Keratinocyte (primary cell): ENCODE data around the gene KRT6C. TPM values are rescaled to one million over a fixed set of nuclear protein-coding genes. Genes with fewer than 3 reads are reported as not detected.
A peak's percentile ranks its signal among the peaks of the same experiment; 100 is the strongest.

ENCODE experiments used
- DNase-seq: peaks from one replicate; pipeline ENCODE4 v3.0.0-alpha.2; 2011; ENCODE audit warnings: low read depth, missing footprints, low spot score
- FAIRE-seq: peaks from 2 replicates; lab custom pipeline; 2011; peaks lifted over from hg19 to GRCh38; lab: Jason Lieb, UNC
- H2AFZ ChIP-seq: 2 replicates; pipeline ENCODE4 v1.6.0; 2012; ENCODE audit warnings: low read length, control low read depth, inconsistent platforms; ENCODE audit not compliant: control insufficient read depth
- H3K27ac ChIP-seq: 2 replicates; pipeline ENCODE4 v1.5.1; 2011; ENCODE audit warnings: low read length; ENCODE audit not compliant: control insufficient read depth, insufficient read depth
- H3K27me3 ChIP-seq: 3 replicates; pipeline ENCODE4 v1.6.0; 2011; ENCODE audit warnings: low read length; ENCODE audit not compliant: control insufficient read depth, insufficient read depth; ENCODE audit errors: extremely low read depth
- H3K36me3 ChIP-seq, 2 experiments: 2 replicates in 1 of 2; 3 replicates in 1 of 2; pipeline ENCODE4 v1.5.1; 2011; ENCODE audit warnings: low read length in 2 of 2, mild to moderate bottlenecking in 1 of 2; ENCODE audit not compliant: control insufficient read depth in 2 of 2, insufficient read depth in 2 of 2; ENCODE audit errors: extremely low read depth in 1 of 2
- H3K4me1 ChIP-seq: 3 replicates; pipeline ENCODE4 v1.5.1; 2011; ENCODE audit warnings: low read length; ENCODE audit not compliant: control insufficient read depth, insufficient read depth; ENCODE audit errors: extremely low read depth
- H3K4me2 ChIP-seq: 3 replicates; pipeline ENCODE4 v1.6.0; 2011; ENCODE audit warnings: low read depth, low read length; ENCODE audit not compliant: control insufficient read depth, insufficient read depth; ENCODE audit errors: extremely low read depth
- H3K4me3 ChIP-seq, 3 experiments: fragments of 200-600 bp in 1 of 3; sonication (generic) in 1 of 3; 2 replicates in 2 of 3; 3 replicates in 1 of 3; pipeline ENCODE4 v1.5.1; 2011 to 2016; ENCODE audit warnings: low read length in 3 of 3, mild to moderate bottlenecking in 3 of 3, control low read depth in 2 of 3, inconsistent platforms in 1 of 3, low read depth in 1 of 3, mixed read lengths in 1 of 3, mixed run types in 1 of 3, moderate library complexity in 1 of 3; ENCODE audit not compliant: control insufficient read depth in 2 of 3, insufficient read depth in 2 of 3; ENCODE audit errors: extremely low read depth in 1 of 3
- H3K79me2 ChIP-seq: 2 replicates; pipeline ENCODE4 v1.6.0; 2012; ENCODE audit warnings: low read length; ENCODE audit not compliant: control insufficient read depth, insufficient read depth
- H3K9ac ChIP-seq: 3 replicates; pipeline ENCODE4 v1.6.0; 2011; ENCODE audit warnings: low read length; ENCODE audit not compliant: control insufficient read depth, insufficient read depth; ENCODE audit errors: extremely low read depth
- H3K9me1 ChIP-seq: 3 replicates; pipeline ENCODE4 v1.6.0; 2011; ENCODE audit warnings: low read length; ENCODE audit not compliant: control insufficient read depth, insufficient read depth; ENCODE audit errors: extremely low read depth
- H3K9me3 ChIP-seq: 2 replicates; pipeline ENCODE4 v1.5.1; 2012; ENCODE audit warnings: low read depth, low read length; ENCODE audit not compliant: control insufficient read depth
- H4K20me1 ChIP-seq: 3 replicates; pipeline ENCODE4 v1.6.0; 2011; ENCODE audit warnings: low read length; ENCODE audit not compliant: control insufficient read depth, insufficient read depth; ENCODE audit errors: extremely low read depth
- CTCF ChIP-seq, 3 experiments: IDR thresholded peaks in 1 of 3; conservative IDR thresholded peaks in 1 of 3; optimal IDR thresholded peaks in 1 of 3; 2 replicates in 2 of 3; 3 replicates in 1 of 3; pipeline versions ENCODE3 to v1.5.1; 2011; ENCODE audit warnings: low read length in 3 of 3, mild to moderate bottlenecking in 3 of 3, moderate library complexity in 2 of 3, control low read depth in 1 of 3, inconsistent platforms in 1 of 3; ENCODE audit not compliant: insufficient read depth in 2 of 3; ENCODE audit errors: extremely low read depth in 1 of 3
- EZH2 ChIP-seq: IDR thresholded peaks from one replicate; pipeline ENCODE4 v1.6.1; 2012; ENCODE audit warnings: inconsistent platforms, mild to moderate bottlenecking, low read length, moderate library complexity
- dilution Hi-C: fragments of 300-500 bp; cut with MboI; formaldehyde crosslinking; loops from one replicate; pipeline ENCODE4 v1.7.0; 2020; ENCODE audit warnings: low sequenced_read_pairs; ENCODE audit not compliant: extremely low pct_ligation_motif_present
- polyA plus RNA-seq, 5 experiments: library from polyadenylated mRNA; depleted of rRNA in 3 of 5; stranded (reverse) in 3 of 5; stranded (forward) in 1 of 5; unstranded in 1 of 5; fragments of >200 nt; gene quantifications; 1 replicate in 1 of 5; 2 replicates in 3 of 5; 3 replicates in 1 of 5; pipeline versions ENCODE4 v1.2.1 to v1.2.3, GENCODE V29; 2011 to 2012; ENCODE audit warnings: missing spikeins in 2 of 5, low read depth in 1 of 5, low replicate concordance in 1 of 5

The KRT6C gene
- polyA plus RNA-seq, 1 donor (not counting 4 experiments of a cell fraction or from before 2014, with no cell fraction given) = 357 TPM

DNA sequence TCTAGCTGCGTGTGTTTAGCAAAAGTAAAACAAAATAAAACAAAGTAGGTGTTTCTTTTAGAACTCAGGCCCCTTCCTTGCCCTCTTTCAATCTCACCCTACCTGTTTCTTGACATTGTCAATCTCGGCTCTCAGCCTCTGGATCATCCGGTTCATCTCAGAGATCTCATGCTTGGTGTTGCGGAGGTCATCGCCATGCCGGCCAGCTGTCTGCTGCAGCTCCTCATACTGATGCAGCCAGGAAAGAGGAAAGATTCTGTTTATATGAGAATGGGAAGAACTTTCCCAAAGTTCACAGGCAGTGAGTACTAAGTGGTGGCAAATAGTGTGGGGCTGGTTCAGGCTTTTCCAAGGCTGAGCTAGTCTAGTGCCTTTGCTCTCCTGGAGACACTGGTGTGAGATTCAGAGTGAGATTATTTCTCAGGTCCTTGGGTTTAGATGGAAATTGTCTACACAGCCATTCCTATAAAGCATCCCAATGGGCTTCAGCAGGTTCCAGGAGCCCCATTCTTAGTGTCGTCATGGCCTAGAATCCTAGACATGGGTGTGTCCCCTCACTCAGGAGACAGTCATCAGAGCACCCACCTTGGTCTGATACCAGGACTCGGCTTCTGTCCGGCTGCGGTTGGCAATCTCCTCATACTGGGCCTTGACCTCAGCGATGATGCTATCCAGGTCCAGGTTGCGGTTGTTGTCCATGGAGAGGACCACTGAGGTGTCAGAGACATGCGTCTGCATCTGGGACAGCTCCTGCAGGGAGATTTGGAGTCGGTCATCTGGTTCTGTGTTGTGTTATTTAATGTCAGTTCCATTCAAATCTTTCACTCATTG, 43.6 kb upstream of the KRT6C start:
- Histone ChIP-seq H3K4me3 (peak overlapping the region; percentile 49 to 96 (median 87)), H3K9me3 (no peaks in the 10 kb centered on the region), H3K4me1 (peaks cover 41% of the 10 kb centered on the region), H3K36me3 (peaks cover 22 to 45% of the 10 kb centered on the region in 2 experiments), H2AFZ (no peak overlapping the region), H4K20me1 (peaks cover 45% of the 10 kb centered on the region), H3K4me2 (peak overlapping the region; percentile 96), H3K79me2 (peaks cover 22% of the 10 kb centered on the region), H3K9me1 (no peaks in the 10 kb centered on the region), H3K27ac (peak overlapping the region; percentile 98), H3K27me3 (no peaks in the 10 kb centered on the region), H3K9ac (peak overlapping the region; percentile 92)
- FAIRE-seq = peak; percentile 90
- dilution Hi-C loops = no loop called here
- peak; percentile 66 for DNase-seq
- TF ChIP-seq CTCF (optimal IDR thresholded peaks at IDR 0.05 in 1 of 3, IDR thresholded peaks at IDR 0.05 in 1 of 3, conservative IDR thresholded peaks at IDR 0.05 in 1 of 3; ENCODE audit: extremely low read depth in 1 of 3, insufficient read depth in 2 of 3, low read length in 3 of 3) = no peak
- TF ChIP-seq EZH2 = no peak

- peaks cover 45% of the 10 kb centered on the region for H4K20me1 ChIP-seq
- H3K9me1 ChIP-seq = no peaks in the 10 kb centered on the region
- DNase-seq (peak; percentile 94), FAIRE-seq (peak; percentile 87)
- dilution Hi-C loops = no loop called here
- TF ChIP-seq EZH2 = no peak
- no peak for TF ChIP-seq CTCF (optimal IDR thresholded peaks at IDR 0.05 in 1 of 3, IDR thresholded peaks at IDR 0.05 in 1 of 3, conservative IDR thresholded peaks at IDR 0.05 in 1 of 3; ENCODE audit: extremely low read depth in 1 of 3, insufficient read depth in 2 of 3, low read length in 3 of 3)
- peak overlapping the region; percentile 96 for H3K4me2 ChIP-seq
- H3K27ac ChIP-seq = peak overlapping the region; percentile 98
- H3K36me3 ChIP-seq = peaks cover 24 to 45% of the 10 kb centered on the region in 2 experiments
- H3K79me2 ChIP-seq = peaks cover 22% of the 10 kb centered on the region
- H3K27me3 ChIP-seq = no peaks in the 10 kb centered on the region
- H3K9me3 ChIP-seq = no peaks in the 10 kb centered on the region
- H3K4me1 ChIP-seq = peaks cover 31% of the 10 kb centered on the region
- no peak overlapping the region for H2AFZ ChIP-seq
- H3K4me3 ChIP-seq = peak overlapping the region in 2 of 3 experiments; percentile 16 to 49
- peak overlapping the region; percentile 92 for H3K9ac ChIP-seq
These were observed 42.6 kb upstream of the KRT6C start for GRCh38 chr12:52515927-52516831.
